NCI-H146 treated with DMSO at 0.1 percent for 48 hours (cell line): ENCODE data around the gene SLC17A8.
A peak's percentile ranks its signal among the peaks of the same experiment; 100 is the strongest.

Experiments
- DNase-seq: peaks from one replicate; lab custom pipeline; 2025; ENCODE audit not compliant: unreplicated experiment; lab: John Stamatoyannopoulos, UW

SLC17A8 gene

DNA sequence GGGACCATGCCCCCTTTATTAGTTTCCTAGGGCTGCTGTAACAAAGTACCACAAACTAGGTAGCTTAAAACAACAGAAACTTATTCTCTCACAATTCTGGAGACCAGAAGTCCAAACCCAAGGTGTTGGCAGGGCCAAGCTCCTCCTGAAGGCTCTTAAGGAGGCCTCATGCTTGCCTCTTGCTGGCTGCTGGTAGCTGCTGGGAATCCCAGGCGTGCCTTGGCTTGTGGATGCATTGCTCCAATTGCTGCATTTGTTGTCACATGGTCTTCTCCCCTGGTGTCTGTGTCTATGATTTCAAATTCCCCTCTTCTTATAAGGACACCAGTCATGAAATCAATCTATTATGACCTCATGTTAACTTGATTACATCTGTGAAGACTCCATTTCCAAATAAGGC, 11.2 kb downstream of the SLC17A8 start:
- DNase-seq, result no peak

- no peak for DNase-seq
Measured at GRCh38 chr12:100371146-100371545, 14.3 kb downstream of the SLC17A8 start.

GRCh38 chr12:100372853-100373640, 16.2 kb downstream of the SLC17A8 start:
- peak; percentile 27 for DNase-seq

DNA sequence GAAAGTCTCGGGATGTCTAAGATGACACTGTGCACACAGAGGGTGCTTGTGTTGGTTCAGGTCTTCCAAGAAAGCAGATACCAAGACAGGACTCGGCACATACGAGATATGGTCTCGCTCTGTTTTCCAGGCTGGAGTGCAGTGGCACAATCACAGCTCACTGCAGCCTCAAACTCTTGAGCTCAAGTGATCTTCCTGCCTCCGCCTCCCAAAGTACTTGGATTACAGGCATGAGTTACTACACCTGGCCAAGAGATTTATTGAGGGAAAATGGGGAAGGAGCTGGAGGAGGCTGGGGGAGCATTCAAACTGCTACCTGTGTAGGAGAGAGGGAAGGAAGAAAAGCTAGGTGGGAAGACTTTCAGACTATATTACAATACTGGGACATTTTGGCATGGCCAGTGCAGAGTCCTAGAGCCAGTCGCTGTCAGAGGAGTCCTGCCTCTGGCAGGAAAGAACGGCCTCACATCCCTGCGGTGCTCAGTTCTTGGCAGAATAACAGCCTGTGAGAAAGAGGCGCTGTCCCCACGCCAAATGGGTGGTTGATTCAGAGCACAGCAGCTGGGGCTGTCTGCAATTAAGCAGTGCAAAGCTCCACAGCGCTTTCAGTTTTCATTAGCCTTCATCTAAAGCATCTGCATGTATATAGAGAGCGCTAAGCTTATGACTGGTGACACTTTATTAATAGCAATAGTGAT, 18.3 kb downstream of the SLC17A8 start:
- DNase-seq, result no peak

DNA sequence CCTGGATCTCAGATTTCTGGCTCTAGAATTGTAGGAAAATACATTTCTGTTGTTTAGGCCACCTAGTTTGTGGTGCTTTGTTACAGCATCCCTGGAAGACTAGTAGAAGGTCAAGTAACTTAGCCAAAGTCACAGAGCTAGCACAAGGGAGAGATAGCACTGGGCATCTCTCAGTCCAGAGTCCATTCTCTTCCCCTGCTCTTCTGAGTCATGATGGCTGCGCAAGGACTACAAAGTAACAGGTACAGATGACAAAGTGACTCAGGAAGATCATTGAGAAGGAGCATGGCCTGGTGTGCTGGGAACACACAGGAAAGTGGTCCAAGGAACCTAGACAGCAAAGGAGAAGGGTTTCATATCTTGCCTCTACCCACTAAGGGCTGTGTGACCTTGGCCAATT, 19.3 kb downstream of the SLC17A8 start:
- no peak for DNase-seq

DNA sequence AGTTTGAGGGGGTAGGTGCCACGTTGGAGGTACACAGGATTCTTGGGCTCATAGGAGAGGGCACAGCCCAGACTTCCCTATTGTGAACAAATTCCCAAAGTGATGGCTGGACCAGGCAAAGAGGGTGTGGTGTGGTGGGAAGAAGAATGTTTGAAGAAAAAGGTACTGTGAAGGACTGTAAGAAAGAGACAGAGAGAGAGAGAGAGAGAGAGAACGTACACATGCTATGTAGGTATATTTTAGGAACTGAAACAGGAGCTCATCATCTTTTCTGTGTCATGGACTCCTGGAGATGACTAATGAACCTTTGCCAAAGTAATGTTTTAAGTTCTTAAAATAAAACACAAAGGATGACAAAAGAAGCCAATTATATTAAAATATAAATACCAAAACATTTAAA, 24.5 kb downstream of the SLC17A8 start:
- DNase-seq, result no peak

- DNase-seq, result no peak
Measured at GRCh38 chr12:100382338-100382737, 25.5 kb downstream of the SLC17A8 start.

- DNase-seq, result no peak
Measured at GRCh38 chr12:100383586-100384558, 27.0 kb downstream of the SLC17A8 start.

- no peak for DNase-seq
Measured at GRCh38 chr12:100384559-100384935, 27.7 kb downstream of the SLC17A8 start.

- DNase-seq, result no peak
Measured at GRCh38 chr12:100388382-100388781, 31.5 kb downstream of the SLC17A8 start.

- DNase-seq, result no peak
Measured at GRCh38 chr12:100391856-100392255, 35.0 kb downstream of the SLC17A8 start.

DNA sequence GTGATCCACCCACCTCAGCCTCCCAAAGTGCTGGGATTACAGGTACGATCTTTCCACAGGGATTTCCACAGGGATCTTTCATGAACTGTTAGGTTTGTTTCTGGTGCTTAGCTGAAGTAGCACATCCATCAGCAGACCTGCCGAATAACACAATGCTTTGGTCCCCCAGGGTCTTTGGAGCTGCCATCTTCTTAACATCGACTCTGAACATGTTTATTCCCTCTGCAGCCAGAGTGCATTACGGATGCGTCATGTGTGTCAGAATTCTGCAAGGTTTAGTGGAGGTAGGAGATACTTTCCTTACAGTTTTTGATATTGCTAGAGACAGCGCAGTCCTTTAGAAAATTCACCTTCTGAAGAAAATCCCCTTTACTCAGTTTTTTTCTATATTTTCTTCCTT, 36.3 kb downstream of the SLC17A8 start:
- DNase-seq, result no peak

DNA sequence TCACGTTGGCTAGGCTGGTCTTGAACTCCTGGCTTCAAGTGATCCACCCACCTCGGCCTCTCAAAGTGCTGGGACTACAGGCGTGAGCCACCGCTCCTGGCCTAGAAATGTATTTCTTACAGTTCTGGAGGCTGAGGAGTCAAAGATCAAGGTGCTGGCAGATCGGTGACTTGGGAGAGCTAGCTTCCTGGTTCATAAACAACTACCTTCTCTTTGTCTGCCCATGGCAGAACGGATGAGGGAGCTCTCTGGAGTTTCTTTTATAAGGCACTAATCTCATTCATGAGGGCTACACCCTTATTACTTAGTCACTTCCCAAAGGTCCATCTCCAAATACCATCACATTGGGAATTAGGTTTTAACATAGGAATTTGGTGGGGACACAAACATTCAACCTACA, 38.9 kb downstream of the SLC17A8 start:
- DNase-seq, result no peak

DNA sequence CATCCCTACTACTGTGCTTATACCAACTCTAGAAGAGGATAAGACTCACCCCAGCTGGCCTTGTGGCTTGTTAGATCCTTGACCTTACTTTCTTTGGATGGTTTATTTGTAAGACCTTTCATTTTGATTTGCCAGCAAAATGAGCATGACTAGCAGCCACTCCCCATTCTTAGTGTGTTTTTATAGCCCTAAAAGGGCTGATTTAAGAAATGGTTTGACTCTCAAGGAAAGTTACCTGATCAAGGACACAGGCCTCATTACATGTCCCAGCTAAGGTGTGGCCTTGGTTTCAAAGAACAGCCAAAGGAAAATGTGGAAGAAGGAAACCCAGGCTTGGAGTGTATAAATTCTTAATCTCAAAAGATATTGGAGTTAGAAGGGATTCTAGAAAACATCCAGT, 41.4 kb downstream of the SLC17A8 start:
- no peak for DNase-seq

- DNase-seq, result no peak
Measured at GRCh38 chr12:100399095-100399494, 42.2 kb downstream of the SLC17A8 start.

DNA sequence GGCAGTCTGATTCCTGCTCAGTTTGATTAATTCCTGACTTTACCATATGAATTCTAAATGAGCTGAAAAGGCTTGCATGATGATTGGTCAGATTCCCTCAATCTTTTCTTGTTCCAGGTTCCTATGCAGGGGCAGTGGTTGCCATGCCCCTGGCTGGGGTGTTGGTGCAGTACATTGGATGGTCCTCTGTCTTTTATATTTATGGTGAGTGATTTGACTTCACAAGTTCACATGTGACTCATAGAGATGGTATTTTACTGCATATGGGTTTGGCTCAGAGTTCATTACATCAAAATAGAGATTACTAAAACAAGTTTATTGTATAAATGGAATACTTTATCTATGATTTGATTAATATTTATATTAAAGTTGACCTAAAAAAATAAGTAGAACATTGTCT, 44.8 kb downstream of the SLC17A8 start:
- DNase-seq, result no peak

- DNase-seq, result no peak
Measured at GRCh38 chr12:100402763-100403162, 45.9 kb downstream of the SLC17A8 start.

- DNase-seq, result no peak
Measured at GRCh38 chr12:100403446-100403845, 46.6 kb downstream of the SLC17A8 start.

- DNase-seq, result peak; percentile 11
Measured at GRCh38 chr12:100404769-100405407, 48.0 kb downstream of the SLC17A8 start.

DNA sequence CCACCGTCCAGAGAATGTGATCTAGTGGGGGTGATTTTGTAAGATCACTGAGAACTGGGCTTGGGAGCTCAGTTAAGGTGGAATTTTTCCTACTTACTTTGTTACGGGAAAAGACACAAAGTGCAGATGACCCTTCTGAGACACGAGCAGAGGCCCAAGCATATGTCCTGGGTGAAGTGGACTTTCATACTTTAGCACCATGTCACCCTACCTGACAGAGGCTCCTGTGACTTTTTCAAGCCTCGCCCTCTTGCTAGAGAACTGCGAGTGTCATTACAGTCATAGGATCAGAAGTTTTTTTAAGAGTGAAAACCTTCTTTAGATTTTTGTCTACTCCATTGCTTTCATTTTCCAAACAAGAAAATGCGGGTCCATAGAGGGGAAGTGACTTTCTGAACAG, 56.1 kb downstream of the SLC17A8 start:
- no peak for DNase-seq

- DNase-seq, result no peak
Measured at GRCh38 chr12:100414739-100415138, 57.9 kb downstream of the SLC17A8 start.
